ENCODE results near the gene PPFIBP2. TPM values are rescaled to one million over a fixed set of nuclear protein-coding genes. Genes with fewer than 3 reads are reported as not detected.
"Not testable (repeated sequence)": the region's sequence is repeated elsewhere in the genome, so short reads cannot be mapped to it uniquely, and the experiment has no call there.

The PPFIBP2 gene
- polyA plus RNA-seq, 12 donors = 39.0 to 87.0 (median 53.2) TPM; not detected in 1

GRCh38 chr11:7495882-7496551, 17.8 kb upstream of the PPFIBP2 start:
- DNase-seq = no peak

- DNase-seq = no peak
Observed at GRCh38 chr11:7498193-7498592, 15.6 kb upstream of the PPFIBP2 start.

GRCh38 chr11:7499081-7499480, 14.7 kb upstream of the PPFIBP2 start:
- DNase-seq = no peak

GRCh38 chr11:7500251-7500650, 13.5 kb upstream of the PPFIBP2 start:
- no peak for DNase-seq

GRCh38 chr11:7501251-7501650, 12.5 kb upstream of the PPFIBP2 start:
- no peak for DNase-seq

- no peak for DNase-seq
Observed at GRCh38 chr11:7501894-7502293, 11.9 kb upstream of the PPFIBP2 start.

- no peak for DNase-seq
Observed at GRCh38 chr11:7506243-7506642, 7.6 kb upstream of the PPFIBP2 start.

- no peak for DNase-seq
Observed at GRCh38 chr11:7508087-7508486, 5.7 kb upstream of the PPFIBP2 start.

GRCh38 chr11:7509966-7510365, 3.8 kb upstream of the PPFIBP2 start:
- DNase-seq = no peak

GRCh38 chr11:7511401-7511800, 2.4 kb upstream of the PPFIBP2 start:
- DNase-seq = peak; percentile 68

GRCh38 chr11:7512525-7513233, 1.1 kb upstream of the PPFIBP2 start:
- DNase-seq = no peak

GRCh38 chr11:7514099-7514591, 346 bp downstream of the PPFIBP2 start:
- no peak for DNase-seq

GRCh38 chr11:7515447-7515886, 1.7 kb downstream of the PPFIBP2 start:
- no peak for DNase-seq

GRCh38 chr11:7516475-7516874, 2.7 kb downstream of the PPFIBP2 start:
- no peak for DNase-seq

GRCh38 chr11:7517743-7518142, 3.9 kb downstream of the PPFIBP2 start:
- not testable (repeated sequence) for DNase-seq

- no peak for DNase-seq
Observed at GRCh38 chr11:7518811-7519562, 5.2 kb downstream of the PPFIBP2 start.

- DNase-seq = no peak
Observed at GRCh38 chr11:7520011-7520942, 6.5 kb downstream of the PPFIBP2 start.

GRCh38 chr11:7520981-7521487, 7.2 kb downstream of the PPFIBP2 start:
- DNase-seq = no peak

- DNase-seq = no peak
Observed at GRCh38 chr11:7522121-7522520, 8.3 kb downstream of the PPFIBP2 start.

- no peak for DNase-seq
Observed at GRCh38 chr11:7522546-7522945, 8.7 kb downstream of the PPFIBP2 start.

Measured in muscle of arm (tissue), 12 donors.